K562 (cell line): ENCODE results near the gene KRT16. TPM values are rescaled to one million over a fixed set of nuclear protein-coding genes. Genes with fewer than 3 reads are reported as not detected.
"Not testable (repeated sequence)": the region's sequence is repeated elsewhere in the genome, so short reads cannot be mapped to it uniquely, and the experiment has no call there.

Experiments
- ATAC-seq: fragments of 200-7000 bp; cut with Tn5 transposase; 3 replicates; pipeline ENCODE4 v1.9.1; 2020; ENCODE audit warnings: moderate library complexity
- BruUV-seq: library from RNA; stranded (reverse); fragments of 400-500 nt; replicated peaks from 2 replicates; lab custom pipeline; 2021; lab: Mats Ljungman, UMichigan
- CTCF ChIA-PET: fragments of 300-600 bp; formaldehyde crosslinking; extraction: SDS; loops from one replicate; lab custom pipeline; 2021; ENCODE audit warnings: low intra/inter-chr PET ratio; lab: Yijun Ruan, JAX
- POLR2A ChIA-PET: fragments of 300-600, 350-650 bp; sonication (Branson Sonifier 250); formaldehyde crosslinking; extraction: SDS; loops from one replicate; lab custom pipeline; 2021; ENCODE audit warnings: antibody characterized with exemption, inconsistent platforms; lab: Yijun Ruan, JAX
- DNase-seq, 4 experiments: peaks; one replicate each; pipeline versions ENCODE4 v3.0.0 to v3.0.0-alpha.2; 2011 to 2018; ENCODE audit warnings: low spot score in 3 of 4, mixed read lengths in 3 of 4; ENCODE audit errors: extremely low read depth in 1 of 4
- FAIRE-seq: peaks from 2 replicates; lab custom pipeline; 2011; peaks lifted over from hg19 to GRCh38; lab: Jason Lieb, UNC
- H2AFZ ChIP-seq: 2 replicates; pipeline ENCODE4 v1.6.0; 2011; ENCODE audit warnings: low read depth, low read length, control low read depth, inconsistent platforms
- H3K27ac ChIP-seq: fragments of 200-600 bp; 3 replicates; pipeline ENCODE4 v1.8.0; 2011; ENCODE audit warnings: low read depth, mild to moderate bottlenecking, control low read depth, inconsistent platforms, low read length, moderate library complexity, mixed read lengths; ENCODE audit errors: extremely low read depth
- H3K27me3 ChIP-seq, 2 experiments: fragments of 300-600 bp in 1 of 2; 2 replicates in 1 of 2; 3 replicates in 1 of 2; pipeline versions ENCODE4 v1.6.0 to v1.8.0; 2011; ENCODE audit warnings: inconsistent platforms in 2 of 2, low read length in 2 of 2, mild to moderate bottlenecking in 1 of 2, mixed read lengths in 1 of 2, moderate library complexity in 1 of 2; ENCODE audit not compliant: control insufficient read depth in 2 of 2, insufficient read depth in 2 of 2
- H3K36me3 ChIP-seq: fragments of 300-600 bp; 3 replicates; pipeline ENCODE4 v1.8.0; 2011; ENCODE audit warnings: mild to moderate bottlenecking, low read length, inconsistent platforms; ENCODE audit not compliant: control insufficient read depth, insufficient read depth
- H3K4me1 ChIP-seq, 2 experiments: fragments of 200-600 bp in 1 of 2; replicated peaks in 1 of 2; 2 replicates in 1 of 2; 3 replicates in 1 of 2; pipeline versions ENCODE4 v1.5.1 to v1.8.0; 2011; ENCODE audit warnings: inconsistent platforms in 2 of 2, low read length in 2 of 2, mild to moderate bottlenecking in 1 of 2, mixed read lengths in 1 of 2, moderate library complexity in 1 of 2; ENCODE audit not compliant: control insufficient read depth in 2 of 2, insufficient read depth in 2 of 2
- H3K4me2 ChIP-seq: 2 replicates; pipeline ENCODE4 v1.6.1; 2011; ENCODE audit warnings: low read length, control low read depth, inconsistent platforms, mixed read lengths; ENCODE audit not compliant: insufficient read depth
- H3K4me3 ChIP-seq: fragments of 200-600 bp; sonication (generic), shearing (Covaris generic); 2 replicates; pipeline ENCODE4 v1.5.1; 2016; ENCODE audit warnings: control low read depth, inconsistent platforms
- H3K79me2 ChIP-seq: fragments of 200-600 bp; 3 replicates; pipeline ENCODE4 v1.8.0; 2011; ENCODE audit warnings: low read length, inconsistent platforms; ENCODE audit not compliant: control insufficient read depth, insufficient read depth
- H3K9ac ChIP-seq, 2 experiments: 2 replicates each; pipeline versions ENCODE4 v1.6.0 to v1.6.1; 2011; ENCODE audit warnings: low read depth in 2 of 2, low read length in 2 of 2, control low read depth in 1 of 2, inconsistent platforms in 1 of 2, mild to moderate bottlenecking in 1 of 2, mixed read lengths in 1 of 2; ENCODE audit not compliant: insufficient read depth in 1 of 2
- H3K9me1 ChIP-seq: one replicate; pipeline ENCODE4 v1.6.0; 2011; ENCODE audit warnings: inconsistent platforms, mild to moderate bottlenecking, low read length, moderate library complexity; ENCODE audit not compliant: control insufficient read depth, insufficient read depth
- H3K9me3 ChIP-seq: replicated peaks from 2 replicates; pipeline ENCODE4 v1.5.1; 2011; ENCODE audit warnings: low read depth, low read length, inconsistent platforms; ENCODE audit not compliant: control insufficient read depth, insufficient read depth
- H4K20me1 ChIP-seq: replicated peaks from 2 replicates; pipeline ENCODE4 v1.6.1; 2011; ENCODE audit warnings: low read length, inconsistent platforms, mixed read lengths; ENCODE audit not compliant: control insufficient read depth, insufficient read depth
- RBM25 ChIP-seq: fragments of 200-400 bp; formaldehyde crosslinking; IDR thresholded peaks from 2 replicates; pipeline ENCODE4 v1.6.1; 2018; ENCODE audit warnings: low read length, low read depth, moderate library complexity; ENCODE audit not compliant: severe bottlenecking
- WGBS: fragments of 100-300 bp; shearing (Covaris generic); methylation state at CpG from one replicate; pipeline ENCODE4 v1.1.6; 2016; ENCODE audit warnings: low coverage, mixed read lengths; ENCODE audit not compliant: insufficient coverage; ENCODE audit errors: missing lambda C conversion rate; 5-methylcytosine and 5-hydroxymethylcytosine counted together
- in situ Hi-C: fragments of 300-500 bp; cut with MboI; formaldehyde crosslinking; loops from 4 replicates; pipeline ENCODE4 v1.15.0; 2018; ENCODE audit warnings: inconsistent platforms, mixed read lengths
- intact Hi-C: fragments of 100-400 bp; cut with micrococcal nuclease; formaldehyde crosslinking; loops from 2 replicates; pipeline ENCODE4 v1.14.2; 2022
- polyA plus RNA-seq, 8 experiments: library from polyadenylated mRNA; depleted of rRNA in 4 of 8; stranded (reverse) in 5 of 8; unstranded in 3 of 8; fragments of >200 nt; fragmentation: Nextera tagmentation in 2 of 8; fragmentation: Illumina TruSeq in 1 of 8; extraction: Ambion mirVana in 2 of 8; extraction: Trizol in 1 of 8; gene quantifications; 2 replicates each; pipeline versions ENCODE4 v1.2.1 to v1.2.3, GENCODE V29; 2011 to 2014; ENCODE audit warnings: inconsistent platforms in 1 of 8, missing spikeins in 1 of 8
- total RNA-seq, 7 experiments: library from RNA; depleted of rRNA in 6 of 7; stranded (reverse); fragments of >200 nt in 6 of 7; fragmentation: Illumina TruSeq in 2 of 7; extraction: Trizol in 2 of 7; gene quantifications; 2 replicates each; pipeline versions ENCODE4 v1.2.1 to v1.2.3, GENCODE V29; 2011 to 2021; ENCODE audit warnings: low replicate concordance in 1 of 7

The KRT16 gene
- total and polyA plus RNA-seq, 9 of the 15 experiments (the other 6 are each of a cell fraction or from before 2014, with no cell fraction given), result 0.04 TPM; not detected in 8

- no peaks in the 10 kb centered on the region for H3K79me2 ChIP-seq
- no peak overlapping the region for H3K4me2 ChIP-seq
- H2AFZ ChIP-seq, result no peak overlapping the region
- in situ Hi-C loops, result no loop called here
- no peak for FAIRE-seq
- no peaks in the 10 kb centered on the region for H3K9me3 ChIP-seq
- intact Hi-C loops, result no loop called here
- ATAC-seq, result no peak
- ChIA-PET CTCF (no interaction called here), POLR2A (interaction anchor here (0.6 kb wide), 1 partner anchor 401 kb away, joined by 3 read pairs; no protein-coding TSS in a partner anchor)
- no peak overlapping the region for H3K27ac ChIP-seq
- TF ChIP-seq RBM25, result no peak
- H4K20me1 ChIP-seq, result 0 out of 2 replicates have a peak, but pooled peaks cover 2% of the 10 kb centered on the region
- no peaks in the 10 kb centered on the region for H3K36me3 ChIP-seq
- no peak overlapping the region for H3K9ac ChIP-seq
- 0% methylated on average over 2 of the region's 2 CpGs for WGBS
- H3K4me3 ChIP-seq, result no peak overlapping the region
- no peak for DNase-seq
- H3K9me1 ChIP-seq, result peaks cover 5% of the 10 kb centered on the region
- H3K4me1 ChIP-seq, result peaks cover 0 to 14% of the 10 kb centered on the region in 2 experiments; a peak in 2 of 5 replicates
- BruUV-seq, result no TSS peak
- H3K27me3 ChIP-seq, result peaks cover 2 to 38% of the 10 kb centered on the region in 2 experiments; a peak in 2 of 5 replicates
These were observed 9.3 kb upstream of the KRT16 start for GRCh38 chr17:41621916-41622315.

- H3K36me3 ChIP-seq, CTCF ChIA-PET, H3K27ac ChIP-seq, in situ Hi-C loops, H3K9me1 ChIP-seq, BruUV-seq, H4K20me1 ChIP-seq, ATAC-seq, H3K79me2 ChIP-seq, FAIRE-seq, H3K9me3 ChIP-seq, intact Hi-C loops, H3K4me3 ChIP-seq, H3K9ac ChIP-seq, H3K4me2 ChIP-seq, H2AFZ ChIP-seq, DNase-seq: not testable (repeated sequence)
- POLR2A ChIA-PET, result interaction anchor here (0.6 kb wide), 1 partner anchor 402 kb away, joined by 3 read pairs; no protein-coding TSS in a partner anchor
- Histone ChIP-seq H3K27me3 (peaks cover 2 to 34% of the 10 kb centered on the region in 2 experiments; a peak in 2 of 5 replicates), H3K4me1 (peaks cover 0 to 14% of the 10 kb centered on the region in 2 experiments; a peak in 2 of 5 replicates)
- WGBS, result under 1% methylated on average over 11 of the region's 11 CpGs
These were observed 8.9 kb upstream of the KRT16 start for GRCh38 chr17:41621435-41621817.
